ENCODE measurements around the gene GPR108.

DNA sequence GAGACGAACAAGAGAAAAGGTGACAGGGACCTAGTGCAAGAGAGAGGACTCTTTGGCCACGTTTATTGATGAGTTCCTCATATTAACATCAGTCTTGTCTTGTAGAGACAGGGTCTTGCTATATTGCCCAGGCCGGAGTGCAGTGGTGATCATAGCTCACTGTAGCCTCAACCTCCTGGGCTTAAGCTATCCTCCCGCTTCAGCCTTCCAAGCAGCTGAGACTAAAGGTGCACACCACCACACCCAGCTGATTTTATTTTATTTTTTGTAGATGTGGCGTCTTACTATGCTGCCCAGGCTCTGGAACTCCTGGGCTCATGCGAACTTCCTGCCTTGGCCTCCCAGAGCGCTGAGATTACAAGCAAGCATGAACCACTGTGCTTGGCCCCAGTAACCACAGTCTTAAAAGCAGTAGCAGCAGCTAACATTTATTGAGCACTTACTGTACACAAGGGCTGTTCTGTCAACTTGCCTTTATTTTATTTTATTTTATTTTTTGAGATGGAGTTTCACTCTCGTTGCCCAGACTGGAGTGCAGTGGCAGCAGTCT is 30.9 kb upstream of the GPR108 start:
- TF ChIP-seq GATA2 (IDR thresholded peaks at IDR 0.05; ENCODE audit: low read depth, low read length) = no peak
- TF ChIP-seq GATA3 (IDR thresholded peaks at IDR 0.05; ENCODE audit: low read depth, low read length) = no peak

Measured in SH-SY5Y (cell line).